A673 (cell line): Measurements from ENCODE around the gene BRMS1L. TPM values are rescaled to one million over a fixed set of nuclear protein-coding genes. Genes with fewer than 3 reads are reported as not detected.

Experiments
- BruUV-seq: library from RNA; stranded (reverse); fragments of 400-500 nt; replicated peaks from 2 replicates; lab custom pipeline; 2021; lab: Mats Ljungman, UMichigan
- CTCF ChIA-PET: fragments of 300-600 bp; sonication (Branson Sonifier 250); formaldehyde crosslinking; loops from one replicate; lab custom pipeline; 2022; ENCODE audit warnings: antibody characterized with exemption; lab: Charles Lee
- POLR2A ChIA-PET: fragments of 300-600 bp; sonication (Branson Sonifier 250); formaldehyde crosslinking; loops from one replicate; lab custom pipeline; 2022; ENCODE audit warnings: antibody characterized with exemption; ENCODE audit not compliant: low non-redundant PET; lab: Charles Lee
- DNase-seq: peaks from one replicate; pipeline ENCODE4 v3.0.0-alpha.2; 2015; ENCODE audit warnings: low spot score
- H3K27ac ChIP-seq: fragments of 200-600 bp; sonication (generic); 2 replicates; pipeline ENCODE4 v1.5.1; 2016; ENCODE audit warnings: mixed run types, low read depth, mild to moderate bottlenecking, mixed read lengths, antibody characterized with exemption, low read length; ENCODE audit not compliant: poor library complexity, severe bottlenecking
- H3K27me3 ChIP-seq: fragments of 200-600 bp; sonication (generic); replicated peaks from 2 replicates; pipeline ENCODE4 v1.6.1; 2017; ENCODE audit warnings: mixed run types, low read depth, mild to moderate bottlenecking, mixed read lengths, antibody characterized with exemption, low read length; ENCODE audit not compliant: insufficient read depth, poor library complexity
- H3K36me3 ChIP-seq: fragments of 200-600 bp; sonication (generic); 2 replicates; pipeline ENCODE4 v1.6.1; 2016; ENCODE audit warnings: mixed run types, mild to moderate bottlenecking, mixed read lengths, antibody characterized with exemption, low read length; ENCODE audit not compliant: insufficient read depth, poor library complexity, severe bottlenecking
- H3K4me1 ChIP-seq: fragments of 200-600 bp; sonication (generic); 2 replicates; pipeline ENCODE4 v1.6.1; 2017; ENCODE audit warnings: mixed run types, mild to moderate bottlenecking, mixed read lengths, antibody characterized with exemption, low read length; ENCODE audit not compliant: insufficient read depth, poor library complexity, severe bottlenecking
- H3K4me3 ChIP-seq: fragments of 200-600 bp; sonication (generic); 2 replicates; pipeline ENCODE4 v1.5.1; 2016; ENCODE audit warnings: low read depth, mixed run types, mild to moderate bottlenecking, mixed read lengths, low read length; ENCODE audit not compliant: poor library complexity, severe bottlenecking
- H3K9me3 ChIP-seq: fragments of 200-600 bp; sonication (generic); 2 replicates; pipeline ENCODE4 v1.6.1; 2016; ENCODE audit warnings: mixed run types, low read depth, mild to moderate bottlenecking, mixed read lengths, antibody characterized with exemption, low read length; ENCODE audit not compliant: poor library complexity, severe bottlenecking
- CTCF ChIP-seq: fragments of 300-800, 200-600 bp; sonication (generic); conservative IDR thresholded peaks from 2 replicates; pipeline ENCODE4 v1.5.1; 2017; ENCODE audit warnings: low read depth, mild to moderate bottlenecking, antibody characterized with exemption, low read length, moderate library complexity, mixed read lengths
- EZH2 ChIP-seq: fragments of 200-600 bp; sonication (generic); IDR thresholded peaks from 2 replicates; pipeline ENCODE4 v1.6.1; 2017; ENCODE audit warnings: borderline replicate concordance, low read depth, mild to moderate bottlenecking, mixed read lengths, antibody characterized with exemption, low read length; ENCODE audit not compliant: poor library complexity, severe bottlenecking
- intact Hi-C: fragments of 100-400 bp; cut with micrococcal nuclease; formaldehyde crosslinking; loops from one replicate; pipeline ENCODE4 v1.10.0; 2022; ENCODE audit not compliant: unreplicated experiment
- total RNA-seq: library from RNA; stranded (reverse); gene quantifications from 2 replicates; pipeline ENCODE4 v1.2.3, GENCODE V29; 2021

Gene BRMS1L
- total RNA-seq, 1 experiment from 2014 or later = 14.6 TPM

GRCh38 chr14:35915185-35915584 is 89.0 kb downstream of the BRMS1L start:
- H3K4me1 ChIP-seq = no peaks in the 10 kb centered on the region
- no peaks in the 10 kb centered on the region for H3K9me3 ChIP-seq
- H3K4me3 ChIP-seq = no peak overlapping the region
- intact Hi-C loops = no loop called here
- H3K36me3 ChIP-seq = no peaks in the 10 kb centered on the region
- no TSS peak for BruUV-seq
- H3K27ac ChIP-seq = no peak overlapping the region
- no peak for TF ChIP-seq CTCF
- no peak for TF ChIP-seq EZH2
- no peaks in the 10 kb centered on the region for H3K27me3 ChIP-seq
- DNase-seq = no peak
- ChIA-PET CTCF (no interaction called here), POLR2A (no interaction called here)

- intact Hi-C loops = no loop called here
- no peak for DNase-seq
- POLR2A ChIA-PET = no interaction called here
- CTCF ChIA-PET = no interaction called here
- H3K4me1 ChIP-seq = no peaks in the 10 kb centered on the region
- no peak overlapping the region for H3K27ac ChIP-seq
- no peaks in the 10 kb centered on the region for H3K9me3 ChIP-seq
- H3K27me3 ChIP-seq = no peaks in the 10 kb centered on the region
- H3K4me3 ChIP-seq = no peak overlapping the region
- BruUV-seq = no TSS peak
- no peaks in the 10 kb centered on the region for H3K36me3 ChIP-seq
- TF ChIP-seq EZH2 = no peak
- TF ChIP-seq CTCF = no peak
Observed at GRCh38 chr14:35915775-35916174, 89.6 kb downstream of the BRMS1L start.

Other genes starting within 250 kb of the BRMS1L start
- 42.4 and 43.5 TPM in 2 replicates for gene RALGAPA1, start 17.0 kb upstream of the BRMS1L start, total RNA-seq